Measurements from ENCODE around the gene CEND1.

- TF ChIP-seq CTCF (conservative IDR thresholded peaks at IDR 0.05; ENCODE audit: low read length) (no peak), EZH2phosphoT487 (IDR thresholded peaks at IDR 0.05; ENCODE audit: borderline replicate concordance) (no peak)
Observed at GRCh38 chr11:769887-770641, 19.8 kb downstream of the CEND1 start.

Measured in Loucy (cell line).